MM.1S (cell line): ENCODE results near the gene RNF187.

Source experiments
- CTCF ChIP-seq: fragments of 300-600 bp; sonication (generic); IDR thresholded peaks from 2 replicates; pipeline ENCODE4 v1.5.1; 2016; ENCODE audit warnings: antibody characterized with exemption, low read length, mixed read lengths
- EZH2 ChIP-seq: fragments of 300-600 bp; sonication (generic); optimal IDR thresholded peaks from 2 replicates; pipeline ENCODE3; 2017; ENCODE audit warnings: low read depth, mild to moderate bottlenecking, antibody characterized with exemption, low read length, mixed read lengths

DNA sequence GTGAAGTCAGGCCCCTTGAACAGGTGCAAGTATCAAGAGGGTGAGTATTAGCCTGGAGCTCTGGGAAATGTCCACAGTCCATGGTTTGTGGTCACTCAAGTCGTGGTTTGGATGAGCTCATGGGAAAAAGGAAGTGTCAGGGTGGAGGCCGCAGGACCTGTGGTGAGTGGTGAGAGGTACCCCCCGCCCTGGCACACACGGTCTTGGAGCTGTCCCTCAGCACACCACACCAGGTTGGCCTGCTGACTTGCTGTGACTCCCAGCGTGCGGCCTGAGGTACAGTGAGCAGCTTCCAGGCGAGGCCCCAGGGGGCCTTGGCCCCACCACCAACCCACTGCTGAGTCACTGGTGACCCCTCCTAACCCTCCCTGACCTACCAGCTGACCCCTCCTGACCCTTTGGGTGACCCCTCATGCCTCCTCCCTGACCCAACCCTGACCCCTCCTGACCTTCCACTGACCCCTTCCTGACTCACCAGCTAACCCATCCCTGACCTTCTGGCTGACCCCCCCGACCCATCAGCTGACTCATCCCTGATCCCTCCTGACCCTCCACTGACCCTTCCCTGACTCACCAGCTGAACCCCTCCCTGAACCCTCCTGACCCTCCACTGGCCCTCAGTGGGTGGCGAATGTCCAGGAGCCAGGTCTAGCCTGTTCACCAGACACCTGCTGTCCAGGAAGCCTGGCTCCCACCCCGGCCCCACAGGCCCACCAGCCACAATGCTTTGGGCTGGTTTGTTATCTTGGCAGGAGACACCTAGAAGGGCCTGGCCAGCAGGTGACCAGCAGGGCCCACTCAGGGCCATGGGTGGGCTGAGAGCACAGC lies 34.8 kb upstream of the RNF187 start:
- TF ChIP-seq CTCF, result no peak
- TF ChIP-seq EZH2, result no peak
